Hematopoietic multipotent progenitor cell treated with erythropoietin and hydrocortisone succinate and interleukin-3 and kit ligand, for 17 days (in vitro differentiated cells): ENCODE measurements around the gene NSUN3.
"Not testable (repeated sequence)": the region's sequence is repeated elsewhere in the genome, so short reads cannot be mapped to it uniquely, and the experiment has no call there.

Experiments used
- DNase-seq: peaks from one replicate; pipeline ENCODE4 v3.0.0-alpha.2; 2015; ENCODE audit warnings: low spot score

NSUN3 gene

DNA sequence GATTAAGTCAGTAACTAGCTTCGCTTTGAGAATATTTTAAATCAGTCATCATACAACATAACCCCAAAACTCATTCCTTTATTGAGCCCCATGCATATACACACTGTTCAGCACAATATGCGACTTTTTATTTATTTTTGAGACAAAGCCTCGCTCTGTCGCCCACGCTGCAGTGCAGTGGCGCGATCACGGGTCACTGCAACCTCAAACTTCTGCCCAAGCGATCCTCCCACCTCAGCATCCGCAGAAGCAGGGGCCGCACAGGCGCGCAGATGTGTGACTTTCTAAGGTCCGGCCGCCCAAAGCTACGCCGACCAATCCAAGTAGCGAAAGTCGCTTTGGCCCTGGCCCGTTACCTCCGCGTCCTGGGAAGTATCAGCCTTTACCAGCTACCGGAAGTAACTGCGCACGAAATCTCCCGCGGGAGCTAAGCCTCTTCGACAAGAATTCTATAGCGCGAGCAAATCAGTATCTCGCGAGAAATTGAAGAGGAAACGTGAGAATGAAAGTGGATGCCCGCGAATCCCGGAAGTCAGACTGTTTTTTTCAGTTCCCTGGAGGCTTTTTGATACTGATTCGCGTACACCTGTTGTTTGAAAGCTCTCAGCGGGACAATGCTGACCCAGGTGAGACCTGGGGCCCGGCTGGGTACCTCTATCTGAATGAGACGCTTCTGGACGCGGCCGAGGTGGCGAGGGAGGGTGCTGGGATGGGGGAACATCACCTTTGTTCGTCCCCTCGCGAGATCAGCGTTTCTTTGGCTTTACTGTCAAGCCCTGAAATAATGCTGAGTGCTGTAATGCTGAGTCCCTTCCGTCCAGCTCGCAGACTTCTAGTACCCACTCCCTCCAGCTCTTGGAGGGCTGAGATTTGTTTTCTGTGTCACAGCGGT, at the start of gene NSUN3, which contains the start of gene DHFR2:
TSS of gene NSUN3 (plus strand) at position 549 of the 892 bp plus-strand sequence. CDS start at position 615, 66 bp downstream.
TSS of gene DHFR2 (minus strand) at position 404 of the 892 bp plus-strand sequence. CDS start 1,405 bp downstream, outside the sequence.
- peak; percentile 92 for DNase-seq

DNA sequence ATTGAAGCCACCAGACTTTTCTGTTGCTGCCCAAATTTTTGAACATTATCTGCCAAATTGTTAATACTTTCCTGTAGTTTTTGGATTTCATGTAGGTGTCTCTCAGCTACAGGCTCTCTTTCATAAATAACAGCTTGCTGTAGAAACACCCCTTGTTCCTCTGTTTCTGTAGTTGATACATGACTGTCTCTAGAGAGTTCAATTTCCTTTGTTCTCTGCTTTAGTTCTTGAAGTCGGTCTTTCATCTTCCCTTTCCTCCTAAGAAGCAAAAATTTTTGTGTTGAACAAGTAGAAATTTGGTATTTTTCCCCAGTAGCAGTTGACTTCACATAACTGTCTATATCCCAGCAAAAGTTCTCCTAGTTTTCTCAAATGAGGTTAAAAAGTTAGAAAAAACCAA, 47.8 kb upstream of the NSUN3 start:
- DNase-seq: no peak

DNA sequence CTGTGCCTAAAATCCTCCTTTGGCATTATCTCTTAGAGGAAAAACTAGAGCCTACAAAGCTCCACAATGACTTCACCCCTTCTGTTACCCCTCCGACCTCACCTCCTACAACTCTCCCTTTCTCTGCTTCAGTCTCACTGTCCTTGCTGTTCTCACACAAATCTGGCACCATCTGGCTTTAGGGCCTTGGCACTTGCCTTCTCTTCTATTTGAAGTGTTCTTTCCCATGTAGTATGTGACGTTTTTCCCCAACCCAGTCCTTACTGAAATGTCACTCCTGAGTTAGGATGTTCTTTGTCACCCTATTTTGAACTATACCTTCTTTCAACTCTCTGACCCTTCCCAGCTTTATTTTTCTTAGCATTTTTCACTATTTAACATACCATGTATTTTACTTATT, 43.2 kb upstream of the NSUN3 start:
- DNase-seq: no peak

DNA sequence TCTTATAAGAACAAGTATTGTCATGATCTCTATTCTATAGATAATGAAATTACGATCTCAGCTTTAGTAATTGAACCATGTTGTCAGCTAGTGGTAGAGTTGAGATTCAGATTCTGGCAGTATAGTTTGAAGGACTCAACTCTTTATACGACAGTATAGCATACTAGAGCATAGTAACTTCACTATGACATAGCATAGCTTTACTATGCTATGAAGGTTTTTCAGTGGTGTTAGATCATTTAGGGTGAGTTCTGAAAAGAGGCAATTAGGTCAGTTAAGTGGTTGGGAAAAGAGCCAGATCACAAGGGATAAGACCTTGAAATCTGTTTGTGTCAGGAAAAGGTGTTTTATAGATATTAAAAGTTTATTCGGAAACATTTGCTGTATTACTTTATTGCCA, 42.6 kb upstream of the NSUN3 start:
- DNase-seq: no peak

DNA sequence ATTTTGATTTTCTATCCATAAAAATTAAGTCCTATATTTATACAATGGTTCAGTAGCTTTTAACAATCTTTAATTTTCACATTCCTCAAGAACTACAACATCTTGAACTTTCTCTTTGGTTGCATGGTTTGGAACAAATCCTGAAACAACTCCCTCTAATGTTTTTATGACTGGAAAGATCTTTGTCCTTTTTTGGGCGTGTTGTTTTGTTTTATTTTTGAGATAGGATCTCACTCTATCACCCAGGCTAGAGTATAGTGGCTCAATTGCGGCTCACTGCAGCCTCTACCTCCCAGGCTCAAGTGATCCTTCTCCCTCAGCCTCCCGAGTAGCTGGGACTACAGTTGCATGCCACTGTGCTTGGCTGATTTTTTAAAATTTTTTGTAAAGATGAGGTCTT, 38.5 kb upstream of the NSUN3 start:
- no peak for DNase-seq

DNA sequence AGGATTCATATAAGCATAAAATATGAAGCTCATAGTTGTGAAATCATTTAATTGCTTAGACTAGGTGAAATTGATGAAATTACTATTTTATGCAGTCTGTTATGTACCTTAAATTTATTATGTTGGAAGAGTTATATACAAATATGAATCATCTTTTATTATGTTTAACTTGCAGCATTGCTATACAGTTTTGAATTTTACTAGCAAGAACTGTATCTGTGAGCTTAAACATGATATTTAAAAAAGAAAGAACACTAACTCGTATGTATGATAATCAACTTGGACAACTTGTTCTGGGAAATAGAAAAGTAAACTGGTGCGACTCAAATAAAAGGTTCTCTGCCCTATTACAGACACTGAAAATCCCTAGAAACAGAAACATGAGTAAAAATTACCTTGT, 36.2 kb upstream of the NSUN3 start:
- no peak for DNase-seq

DNA sequence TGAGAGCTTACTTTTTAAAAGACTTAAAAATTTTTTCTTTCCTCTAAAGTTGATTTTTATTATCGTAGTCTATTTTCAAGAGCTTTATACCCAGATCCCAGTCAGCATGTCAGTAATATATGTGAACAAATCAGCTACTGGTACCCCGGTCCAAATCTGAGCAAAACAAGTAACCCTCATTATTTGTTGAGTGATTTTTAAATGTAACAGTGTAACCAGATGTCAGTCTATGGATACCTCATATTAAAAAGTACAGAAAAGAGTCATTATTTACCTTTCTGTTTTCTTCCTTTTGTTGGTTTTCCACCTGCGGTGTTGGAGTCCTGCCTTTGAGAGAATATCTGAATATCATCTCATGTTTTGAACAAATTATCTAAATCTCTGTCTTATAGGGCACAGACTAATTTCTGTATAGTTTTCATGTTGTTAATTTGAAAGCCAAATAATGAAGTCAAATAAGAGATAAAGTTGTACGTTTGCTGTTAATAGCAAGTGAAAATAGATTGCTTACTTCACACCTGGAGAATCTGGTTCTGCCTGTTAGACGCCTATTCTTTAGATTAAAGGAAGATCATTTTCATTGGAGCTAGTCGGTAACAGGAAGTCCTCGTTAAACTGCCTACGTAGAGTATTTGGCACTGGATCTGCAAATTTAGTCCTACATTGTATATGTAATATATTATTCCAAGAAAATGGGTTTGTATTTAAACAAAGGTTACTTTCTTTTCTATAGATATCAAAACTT, 34.6 kb upstream of the NSUN3 start, which contains the start of gene STX19:
TSS of gene STX19 (minus strand) at position 505 of the 745 bp plus-strand sequence. CDS start 13,328 bp downstream, outside the sequence.
- DNase-seq: no peak

DNA sequence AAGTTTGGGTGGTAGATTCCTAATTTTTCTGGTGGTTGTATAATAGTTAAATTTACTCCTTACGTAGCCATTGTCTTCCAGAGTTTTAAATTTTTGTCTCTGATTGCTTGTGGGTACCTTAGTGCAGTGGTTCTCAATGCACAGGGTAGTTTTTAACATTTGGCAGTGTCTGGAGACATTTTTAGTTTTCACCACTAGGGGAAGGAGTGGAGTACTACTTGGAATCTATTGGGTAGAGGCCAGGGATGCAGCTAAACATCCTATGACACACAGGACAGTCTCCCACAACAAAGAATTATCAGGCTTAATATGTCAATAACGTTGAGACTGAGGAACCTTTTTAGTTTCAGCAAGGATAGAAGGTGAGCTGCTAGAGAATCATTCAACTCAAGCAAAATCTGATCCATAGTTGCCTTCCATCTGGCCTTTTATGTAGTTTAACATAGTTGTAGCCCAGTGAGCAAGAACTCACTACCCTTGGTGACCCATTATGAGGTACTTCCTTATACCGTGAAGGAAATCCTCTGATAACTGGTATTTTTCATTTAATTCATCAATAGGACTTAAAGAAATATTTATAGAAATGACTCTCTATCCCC, 25.9 kb upstream of the NSUN3 start:
- peak; percentile 83 for DNase-seq

DNA sequence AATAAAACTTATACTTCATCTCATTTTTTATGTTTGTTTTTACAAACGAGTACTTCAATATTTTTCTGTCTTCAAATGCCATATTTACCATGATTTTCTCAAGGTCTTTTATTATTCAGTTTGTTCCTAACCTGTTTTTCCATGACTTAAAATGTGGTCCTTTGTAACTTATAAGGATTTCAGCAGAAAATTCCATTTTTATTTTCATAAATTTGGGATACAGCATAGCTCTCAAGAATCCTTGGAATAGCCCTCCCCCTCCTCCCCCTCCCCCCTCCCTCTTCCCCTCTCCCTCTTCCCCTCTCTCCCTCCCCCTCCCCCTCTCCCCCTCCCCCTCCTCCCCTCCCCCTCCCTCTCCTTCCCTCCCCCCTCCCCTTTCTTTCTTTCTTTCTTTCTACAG, 19.6 kb upstream of the NSUN3 start:
- DNase-seq: no peak

DNA sequence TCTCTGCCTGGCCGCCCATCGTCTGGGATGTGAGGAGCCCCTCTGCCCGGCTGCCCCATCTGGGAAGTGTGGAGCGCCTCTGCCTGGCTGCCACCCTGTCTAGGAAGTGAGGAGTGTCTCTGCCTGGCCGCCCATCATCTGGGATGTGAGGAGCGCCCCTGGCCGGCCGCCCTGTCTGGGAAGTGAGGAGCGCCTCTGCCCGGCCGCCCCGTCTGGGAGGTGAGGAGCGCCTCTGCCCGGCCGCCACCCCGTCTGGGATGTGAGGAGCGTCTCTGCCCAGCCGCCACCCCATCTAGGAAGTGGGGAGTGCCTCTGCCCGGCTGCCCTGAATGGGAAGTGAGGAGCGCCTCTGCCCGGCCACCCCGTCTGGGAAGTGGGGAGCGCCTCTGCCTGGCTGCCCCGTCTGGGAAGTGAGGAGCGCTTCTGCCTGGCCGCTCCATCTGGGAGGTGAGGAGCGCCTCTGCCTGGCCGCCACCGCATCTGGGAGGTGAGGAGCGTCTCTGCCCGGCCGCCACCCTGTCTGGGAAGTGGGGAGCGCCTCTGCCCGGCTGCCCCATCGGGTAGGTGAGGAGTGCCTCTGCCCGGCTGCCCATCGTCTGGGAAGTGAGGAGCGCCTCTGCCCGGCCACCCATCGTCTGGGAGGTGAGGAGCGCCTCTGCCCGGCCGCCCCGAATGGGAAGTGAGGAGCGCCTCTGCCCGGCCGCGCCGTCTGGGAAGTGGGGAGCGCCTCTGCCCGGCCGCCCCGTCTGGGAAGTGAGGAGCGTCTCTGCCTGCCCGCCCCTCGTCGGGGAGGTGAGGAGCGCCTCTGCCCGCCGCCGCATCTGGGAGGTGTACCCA, 18.5 kb upstream of the NSUN3 start:
- not testable (repeated sequence) for DNase-seq

DNA sequence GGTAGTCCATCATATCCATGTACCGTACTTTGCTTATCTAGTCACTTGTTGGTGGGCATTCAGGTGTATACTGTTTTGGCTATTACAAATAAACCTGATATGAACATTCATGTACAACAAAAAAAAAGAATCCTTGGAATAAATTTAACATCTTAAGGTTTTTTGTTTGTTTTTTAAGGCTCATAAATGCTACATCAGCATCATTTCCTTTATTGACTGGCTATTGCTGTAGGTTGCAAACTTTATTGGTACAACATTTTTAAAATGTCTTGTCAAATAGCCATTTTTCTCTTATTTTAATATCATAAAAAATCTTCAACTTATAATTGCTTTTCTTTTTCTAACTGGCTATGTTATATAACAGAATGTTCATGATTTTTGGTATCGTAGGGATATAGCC, 16.3 kb upstream of the NSUN3 start:
- no peak for DNase-seq

DNA sequence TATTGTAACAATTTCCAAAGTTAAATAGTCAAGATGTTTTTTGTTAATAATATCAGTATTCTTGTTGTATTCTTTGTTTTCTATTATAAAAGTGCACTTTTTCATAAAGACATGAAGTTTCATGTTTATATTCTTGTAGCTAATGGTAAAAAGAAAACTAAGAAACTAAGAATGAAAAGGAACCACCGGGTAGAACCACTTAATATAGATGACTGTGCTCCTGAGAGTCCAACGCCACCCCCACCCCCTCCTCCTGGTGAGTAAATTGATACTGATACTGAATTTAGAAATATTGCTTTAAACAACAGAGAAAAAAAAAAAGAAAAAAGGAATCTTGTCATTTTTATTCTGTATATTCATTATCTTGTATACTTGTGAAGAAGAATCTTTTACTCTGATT, 13.6 kb upstream of the NSUN3 start:
- DNase-seq: no peak

DNA sequence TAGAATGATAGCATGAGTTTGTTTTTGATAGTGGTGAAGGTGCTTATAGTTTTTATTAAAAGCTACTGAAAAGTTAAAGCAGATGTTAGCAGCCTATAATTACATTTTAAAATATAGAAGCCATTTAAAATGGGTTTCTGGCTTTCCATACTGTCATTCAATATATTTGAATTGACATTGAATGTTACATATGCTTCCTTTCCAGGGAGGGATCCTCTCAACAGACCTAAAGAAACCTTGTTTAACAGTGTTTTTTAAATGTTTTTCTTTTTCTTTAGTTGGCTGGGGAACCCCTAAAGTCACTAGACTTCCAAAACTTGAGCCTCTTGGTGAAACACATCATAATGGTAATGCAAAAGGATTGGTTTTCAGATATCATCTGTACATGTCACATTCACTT, 12.3 kb upstream of the NSUN3 start:
- no peak for DNase-seq

DNA sequence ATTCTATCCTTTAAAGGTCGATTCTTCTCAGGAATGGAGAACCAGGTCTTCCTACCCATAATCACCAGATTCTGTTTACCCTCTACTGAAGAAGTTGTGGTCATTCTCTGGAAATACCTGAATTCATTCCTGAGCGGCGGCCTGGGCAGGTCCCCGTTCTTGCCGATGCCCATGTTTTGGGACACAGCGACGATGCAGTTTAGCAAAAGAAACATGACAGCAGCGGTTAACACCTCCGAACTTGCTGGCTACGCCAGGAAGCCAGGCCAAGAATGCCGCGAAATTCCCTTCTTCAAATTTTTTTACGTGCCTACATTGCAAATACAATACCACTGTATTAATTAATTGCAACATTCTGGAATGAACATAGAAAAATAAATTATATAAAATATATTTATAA, 1.6 kb upstream of the NSUN3 start:
- DNase-seq: no peak

DNA sequence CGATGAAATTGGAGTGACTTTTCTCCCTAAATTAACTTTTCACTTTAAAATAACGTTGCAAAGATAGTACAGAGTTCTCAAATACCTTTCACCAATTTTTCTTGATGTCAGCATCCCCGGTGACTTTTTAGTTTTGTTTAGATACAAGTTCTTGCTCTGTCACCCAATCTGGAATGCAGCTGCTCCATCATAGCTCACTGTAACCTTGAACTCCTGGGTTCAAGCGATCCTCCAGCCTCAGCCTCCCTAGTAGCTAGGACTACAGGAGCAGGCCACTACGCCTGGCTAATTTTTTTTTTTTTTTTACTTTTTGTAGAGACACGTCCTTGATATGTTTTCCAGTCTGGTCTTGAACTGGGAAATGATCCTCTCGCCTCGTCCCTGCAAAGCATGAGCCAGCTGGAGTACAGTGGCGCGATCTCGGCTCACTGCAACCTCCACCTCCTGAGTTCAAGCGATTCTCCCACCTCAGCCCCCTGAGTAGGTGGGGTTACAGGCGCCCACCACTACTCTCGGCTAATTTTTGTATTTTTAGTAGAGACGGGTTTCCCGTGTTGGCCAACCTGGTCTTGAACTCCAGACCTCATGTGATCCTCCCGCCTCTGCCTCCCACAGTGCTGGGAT, 747 bp downstream of the NSUN3 start:
- DNase-seq: peak; percentile 77

DNA sequence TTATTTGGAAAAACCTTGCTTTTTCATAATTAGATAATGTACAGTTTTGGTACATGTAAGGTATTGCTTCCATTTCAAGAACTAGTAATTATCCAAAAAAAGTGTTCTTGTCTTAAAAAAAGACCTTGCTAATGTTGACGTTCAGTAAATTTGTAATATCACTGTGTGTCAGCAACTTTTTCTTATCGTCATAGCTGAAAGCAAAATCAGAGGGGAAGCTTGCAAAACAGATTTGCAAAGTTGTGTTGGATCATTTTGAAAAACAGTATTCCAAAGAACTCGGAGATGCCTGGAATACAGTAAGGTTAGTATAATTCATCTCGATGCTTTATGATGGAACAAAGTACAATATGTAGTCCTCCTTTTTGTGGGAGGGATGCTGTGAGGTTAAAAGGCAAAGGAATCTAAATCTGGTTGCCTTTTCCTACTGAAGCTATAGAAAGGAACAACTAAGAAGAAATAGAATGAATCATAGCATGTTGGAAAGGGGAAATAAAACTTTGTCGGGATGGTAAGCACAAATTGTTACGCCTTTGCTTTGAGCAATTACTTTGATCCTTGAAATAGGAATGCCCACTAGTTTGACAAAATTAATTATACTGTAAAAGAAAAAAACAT, 1.5 kb downstream of the NSUN3 start:
- DNase-seq: peak; percentile 86

DNA sequence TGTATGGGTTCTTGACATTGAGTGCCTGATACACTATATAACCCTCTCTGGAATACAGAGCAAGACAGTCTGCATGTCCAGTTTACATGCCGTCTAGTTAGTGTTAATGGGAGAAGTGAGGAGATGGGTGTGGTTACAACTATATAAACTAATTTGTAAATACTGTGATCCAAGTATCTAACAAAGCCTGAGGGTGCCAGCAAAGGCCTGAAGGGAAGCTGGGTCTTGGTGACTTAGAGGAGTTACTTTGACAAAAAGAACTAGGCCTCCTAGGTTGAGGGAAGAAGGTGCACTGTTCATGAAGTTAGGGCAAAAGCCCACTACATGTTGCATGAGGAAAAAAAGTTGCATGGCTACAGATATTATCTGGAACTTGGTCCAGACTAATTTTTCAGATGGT, 2.3 kb downstream of the NSUN3 start:
- DNase-seq: peak; percentile 71

DNA sequence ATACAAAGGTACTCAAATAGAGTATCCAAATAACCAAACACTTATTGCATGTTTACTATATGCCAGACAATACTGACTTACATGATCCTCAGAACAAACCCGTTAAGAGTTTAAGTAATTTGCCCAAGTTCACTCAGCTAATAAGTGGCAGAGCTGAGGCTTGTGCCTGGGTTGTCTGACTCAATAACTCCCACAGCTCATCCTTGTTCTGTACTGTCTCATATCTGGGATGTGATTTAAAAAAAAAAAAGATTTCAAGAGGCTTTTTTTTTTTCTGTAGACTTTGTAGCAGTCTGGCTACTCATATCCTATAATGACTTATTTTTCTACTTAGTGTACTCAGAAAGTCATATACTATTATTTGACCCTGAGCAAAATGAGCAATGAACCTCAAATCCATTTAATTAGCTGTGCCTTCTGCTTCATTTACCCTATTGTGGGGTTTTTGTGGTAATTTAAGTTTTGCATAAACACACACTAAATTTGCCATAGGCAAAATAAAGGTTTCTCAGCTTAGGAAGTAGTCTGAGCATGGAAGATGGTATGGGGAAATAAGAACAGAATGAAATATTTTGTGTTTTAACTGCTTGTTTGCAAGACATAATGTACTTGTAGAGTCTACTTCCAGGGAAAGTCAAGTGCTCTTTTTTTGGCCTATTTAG, 3.1 kb downstream of the NSUN3 start:
- peak; percentile 53 for DNase-seq

DNA sequence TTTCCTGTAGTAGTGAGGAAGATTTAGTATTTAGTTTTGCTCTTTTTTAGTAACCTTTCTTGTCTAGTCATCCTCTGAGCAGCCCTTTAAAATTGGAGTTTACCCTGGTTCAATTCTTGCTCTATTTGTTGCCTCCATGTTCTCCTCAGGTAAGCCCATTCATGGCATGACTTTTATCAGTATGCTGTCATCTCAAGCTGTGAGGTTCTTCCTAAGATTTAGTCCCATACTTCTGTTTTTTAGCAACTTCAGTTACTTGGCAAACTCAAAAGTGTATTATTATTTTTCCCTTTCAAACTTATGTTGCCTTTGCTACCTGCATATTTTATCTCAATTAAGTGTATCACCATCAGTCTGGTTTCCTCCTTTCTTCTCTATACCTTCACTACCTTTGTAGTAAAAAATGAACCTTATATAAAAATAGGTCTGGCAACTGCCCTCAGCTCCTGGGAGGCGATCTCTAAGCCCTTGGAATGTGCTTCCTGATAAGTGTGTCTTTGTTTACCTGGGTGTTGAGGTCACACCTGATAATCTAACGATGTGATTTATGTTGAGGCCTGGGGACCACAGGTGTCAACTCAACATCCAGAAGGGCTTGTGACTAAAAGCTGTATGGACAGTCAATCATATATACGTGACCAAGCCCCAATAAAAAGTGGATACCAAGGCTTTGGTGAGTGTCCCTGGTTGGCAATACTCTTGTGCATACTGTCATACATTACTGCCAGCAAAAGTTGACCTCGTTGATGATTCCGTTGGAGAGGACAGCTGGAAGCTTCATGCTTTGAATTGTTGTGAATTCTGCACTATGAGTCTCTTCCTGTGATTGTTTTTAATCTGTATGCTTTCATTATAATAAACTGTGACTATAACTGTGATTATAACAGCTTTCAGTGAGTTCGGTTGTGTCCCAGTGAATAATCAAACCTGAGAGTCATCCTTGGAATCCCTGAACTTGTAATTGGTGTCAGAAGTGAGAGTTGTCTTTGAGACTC, 3.9 kb downstream of the NSUN3 start:
- DNase-seq: peak; percentile 51
